Measurements from ENCODE around the gene TTC32. TPM values are rescaled to one million over a fixed set of nuclear protein-coding genes. Genes with fewer than 3 reads are reported as not detected.
"Not testable (repeated sequence)": the region's sequence is repeated elsewhere in the genome, so short reads cannot be mapped to it uniquely, and the experiment has no call there.

TTC32 gene
- total RNA-seq, 1 experiment from 2014 or later: 21.1 TPM

GRCh38 chr2:19916385-19916950, 14.7 kb upstream of the TTC32 start:
- Histone ChIP-seq H3K27me3 (no peaks in the 10 kb centered on the region), H3K36me3 (no peaks in the 10 kb centered on the region; the same call in 1 of the 2 replicates), H3K4me1 (peaks cover 7% of the 10 kb centered on the region), H3K9me3 (replicated peaks) (peaks cover 2% of the 10 kb centered on the region), H3K4me3 (no peak overlapping the region), H3K27ac (no peak overlapping the region)
- DNase-seq: no peak

GRCh38 chr2:19914266-19914975, 12.6 kb upstream of the TTC32 start:
- Histone ChIP-seq H3K4me1 (peaks cover 9% of the 10 kb centered on the region), H3K9me3 (replicated peaks) (no peaks in the 10 kb centered on the region; the same call in 1 of the 2 replicates), H3K27ac (no peak overlapping the region), H3K36me3 (no peaks in the 10 kb centered on the region; the same call in 1 of the 2 replicates), H3K27me3 (no peaks in the 10 kb centered on the region), H3K4me3 (no peak overlapping the region)
- DNase-seq: no peak

DNA sequence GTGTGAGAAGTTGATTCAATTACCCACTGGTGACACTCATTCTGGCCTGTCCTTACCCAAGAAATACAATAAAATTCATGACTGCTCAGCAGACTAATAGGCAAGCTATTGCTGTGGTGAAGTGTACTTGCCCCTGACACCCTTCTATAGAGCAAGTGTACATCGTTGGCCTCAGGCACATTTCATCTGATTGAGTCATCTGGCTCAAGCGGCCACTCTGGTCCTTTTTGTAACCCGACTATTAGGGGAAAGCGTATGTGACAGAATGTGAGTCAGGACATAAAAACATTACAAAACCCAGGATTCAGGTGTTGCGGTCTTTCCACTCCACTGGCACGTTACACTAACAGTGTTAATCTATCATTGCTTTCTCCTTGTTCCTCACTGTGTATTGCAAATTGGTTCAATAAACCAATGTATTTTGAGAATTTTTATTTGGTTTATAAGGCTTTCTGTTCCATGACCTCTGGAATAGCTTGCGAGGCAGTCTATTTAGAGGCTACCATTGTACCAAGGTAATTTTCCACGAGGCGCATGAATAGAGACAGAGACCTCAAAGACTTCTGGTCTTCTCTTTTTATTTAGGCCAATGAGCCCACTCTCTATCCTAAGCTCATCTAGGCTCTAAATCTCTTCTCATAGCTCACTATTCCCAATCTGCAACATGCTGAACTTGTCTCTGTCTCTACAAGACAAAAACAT, 10.2 kb upstream of the TTC32 start:
- Histone ChIP-seq H3K4me3 (no peak overlapping the region), H3K27ac (no peak overlapping the region), H3K27me3 (no peaks in the 10 kb centered on the region), H3K4me1 (peaks cover 9% of the 10 kb centered on the region), H3K36me3 (no peaks in the 10 kb centered on the region; the same call in 1 of the 2 replicates), H3K9me3 (replicated peaks) (no peaks in the 10 kb centered on the region)
- DNase-seq: peak; percentile 57 to 69

- peaks cover 7% of the 10 kb centered on the region; the same call in 1 of the 2 replicates for H3K4me1 ChIP-seq
- no peak for DNase-seq
- peak overlapping the region; percentile 90 for H3K4me3 ChIP-seq
- peak overlapping the region; percentile 95 for H3K27ac ChIP-seq
- no peaks in the 10 kb centered on the region for H3K9me3 ChIP-seq (replicated peaks)
- H3K27me3 ChIP-seq: no peaks in the 10 kb centered on the region
- H3K36me3 ChIP-seq: no peaks in the 10 kb centered on the region
These were observed 495 bp upstream of the TTC32 start for GRCh38 chr2:19902216-19902740.

DNA sequence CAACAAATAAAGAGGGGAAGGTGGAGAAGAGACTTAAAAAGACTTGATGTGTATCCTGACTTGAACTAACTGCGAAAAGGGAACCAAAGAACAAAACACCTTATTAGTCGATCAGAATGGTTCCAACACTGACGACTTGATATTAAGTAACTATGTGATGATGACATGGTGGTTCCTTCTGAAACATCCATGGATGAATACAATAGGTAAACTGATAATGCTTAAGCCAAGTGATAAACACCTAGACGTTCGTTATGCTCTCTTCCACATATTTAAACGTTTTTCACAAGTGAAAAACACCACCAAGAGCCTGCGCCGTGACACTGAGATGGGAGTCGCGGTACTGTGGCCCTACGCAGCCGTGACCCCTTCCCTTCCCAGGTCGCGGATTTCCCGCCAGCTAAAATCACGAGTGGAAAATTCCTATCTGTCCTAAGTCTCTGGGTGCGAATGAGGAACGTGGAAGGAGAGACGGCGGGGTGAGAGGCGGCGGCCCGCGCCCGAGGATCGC, 797 bp downstream of the TTC32 start:
- H3K9me3 ChIP-seq (replicated peaks): no peaks in the 10 kb centered on the region
- no peak for DNase-seq
- peaks cover 7% of the 10 kb centered on the region; the same call in 1 of the 2 replicates for H3K4me1 ChIP-seq
- peak overlapping the region; percentile 90 for H3K4me3 ChIP-seq
- H3K27ac ChIP-seq: peak overlapping the region; percentile 95
- H3K36me3 ChIP-seq: peaks cover 2% of the 10 kb centered on the region; the same call in 1 of the 2 replicates
- no peaks in the 10 kb centered on the region for H3K27me3 ChIP-seq

DNA sequence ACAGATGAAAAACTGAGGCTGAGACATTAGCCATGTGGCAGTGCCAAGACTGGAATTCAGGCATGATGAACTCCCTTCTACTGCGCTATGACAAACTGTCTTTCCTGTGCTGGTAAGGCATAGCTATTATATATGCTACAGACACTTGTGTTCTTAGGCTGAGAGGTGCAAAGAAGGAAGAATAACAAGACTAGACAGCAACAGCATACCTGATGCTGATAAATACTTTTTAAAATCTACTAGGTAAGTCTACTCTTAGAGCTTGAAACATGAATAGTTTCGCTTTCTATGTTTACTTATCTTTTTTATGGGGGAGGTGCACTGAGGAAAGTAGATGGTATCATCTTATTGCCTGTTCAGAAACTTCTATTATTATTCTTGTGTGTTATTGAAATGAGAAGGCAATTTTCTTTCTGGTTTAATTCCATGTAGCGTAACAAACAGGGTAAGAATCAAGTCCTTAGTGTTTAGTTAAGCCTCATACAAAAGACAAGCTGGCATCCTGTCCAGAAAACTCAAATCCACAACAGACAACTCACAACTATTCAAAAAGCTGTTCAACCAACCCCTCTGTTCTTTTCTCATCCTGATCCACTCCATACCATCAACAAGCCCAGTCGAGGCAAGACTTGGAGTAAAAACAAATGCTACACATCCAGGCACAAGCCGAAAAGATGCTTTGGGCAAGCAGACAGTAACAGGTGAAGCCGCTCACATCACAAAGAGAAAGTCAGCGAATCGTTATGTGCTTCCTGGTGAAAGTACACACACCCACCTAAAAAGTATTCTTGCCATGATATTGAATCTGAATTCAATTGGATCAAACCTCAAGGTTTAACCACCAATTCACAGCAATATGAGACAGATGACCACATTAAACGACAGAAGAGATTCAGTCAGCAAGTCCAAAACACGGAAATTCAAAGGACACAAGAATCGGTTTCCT, 1.5 kb downstream of the TTC32 start:
- Histone ChIP-seq H3K36me3 (peaks cover 2% of the 10 kb centered on the region; the same call in 1 of the 2 replicates), H3K27me3 (no peaks in the 10 kb centered on the region), H3K9me3 (replicated peaks) (no peaks in the 10 kb centered on the region), H3K4me3 (peak overlapping the region; percentile 90), H3K27ac (peak overlapping the region; percentile 95), H3K4me1 (peaks cover 7% of the 10 kb centered on the region; the same call in 1 of the 2 replicates)
- peak; percentile 38 to 59 for DNase-seq

- Histone ChIP-seq H3K27ac (no peak overlapping the region), H3K27me3 (no peaks in the 10 kb centered on the region), H3K4me1 (peaks cover 7% of the 10 kb centered on the region; the same call in 1 of the 2 replicates), H3K9me3 (replicated peaks) (no peaks in the 10 kb centered on the region), H3K4me3 (no peak overlapping the region), H3K36me3 (peaks cover 2% of the 10 kb centered on the region; the same call in 1 of the 2 replicates)
- no peak for DNase-seq
These were observed 3.0 kb downstream of the TTC32 start for GRCh38 chr2:19898592-19899329.

DNA sequence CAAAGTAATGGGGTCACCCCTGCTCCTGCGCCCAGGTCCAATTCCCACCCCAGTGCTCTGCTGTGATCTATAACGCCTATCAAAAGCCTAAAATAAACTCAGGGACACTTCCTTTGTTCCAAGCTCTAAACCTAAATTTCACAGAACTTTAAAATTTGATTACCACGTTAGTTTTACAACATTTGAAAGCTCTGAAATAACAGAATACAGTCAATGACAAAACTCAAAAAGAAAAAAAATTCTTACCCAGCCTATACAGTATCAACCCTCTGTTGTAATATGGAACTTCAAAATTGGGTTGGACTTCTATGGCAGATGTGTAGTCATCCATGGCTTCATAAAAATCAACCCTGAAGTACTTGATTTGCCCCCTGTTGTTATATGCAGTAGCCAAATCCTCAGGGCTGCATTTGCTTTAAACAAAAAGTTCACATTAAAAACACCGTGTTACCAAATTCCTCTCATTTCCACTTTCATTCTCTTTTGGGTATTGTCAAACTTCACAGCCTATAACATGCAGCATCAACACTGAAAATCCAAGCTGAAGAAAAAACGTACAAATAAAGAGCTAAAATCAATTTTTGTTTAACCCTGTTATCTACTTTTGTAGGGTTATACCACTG, 4.0 kb downstream of the TTC32 start:
- no peak for DNase-seq
- H3K9me3 ChIP-seq (replicated peaks): no peaks in the 10 kb centered on the region
- peaks cover 2% of the 10 kb centered on the region; the same call in 1 of the 2 replicates for H3K36me3 ChIP-seq
- peaks cover 5% of the 10 kb centered on the region; the same call in 1 of the 2 replicates for H3K4me1 ChIP-seq
- H3K27me3 ChIP-seq: no peaks in the 10 kb centered on the region
- H3K27ac ChIP-seq: no peak overlapping the region
- no peak overlapping the region for H3K4me3 ChIP-seq

- Histone ChIP-seq H3K36me3 (peaks cover 2% of the 10 kb centered on the region; the same call in 1 of the 2 replicates), H3K9me3 (replicated peaks) (no peaks in the 10 kb centered on the region), H3K27me3 (no peaks in the 10 kb centered on the region), H3K4me1 (peaks cover 3% of the 10 kb centered on the region; the same call in 1 of the 2 replicates), H3K4me3 (no peak overlapping the region), H3K27ac (no peak overlapping the region)
- DNase-seq: no peak
These were observed 6.2 kb downstream of the TTC32 start for GRCh38 chr2:19895535-19895934.

DNA sequence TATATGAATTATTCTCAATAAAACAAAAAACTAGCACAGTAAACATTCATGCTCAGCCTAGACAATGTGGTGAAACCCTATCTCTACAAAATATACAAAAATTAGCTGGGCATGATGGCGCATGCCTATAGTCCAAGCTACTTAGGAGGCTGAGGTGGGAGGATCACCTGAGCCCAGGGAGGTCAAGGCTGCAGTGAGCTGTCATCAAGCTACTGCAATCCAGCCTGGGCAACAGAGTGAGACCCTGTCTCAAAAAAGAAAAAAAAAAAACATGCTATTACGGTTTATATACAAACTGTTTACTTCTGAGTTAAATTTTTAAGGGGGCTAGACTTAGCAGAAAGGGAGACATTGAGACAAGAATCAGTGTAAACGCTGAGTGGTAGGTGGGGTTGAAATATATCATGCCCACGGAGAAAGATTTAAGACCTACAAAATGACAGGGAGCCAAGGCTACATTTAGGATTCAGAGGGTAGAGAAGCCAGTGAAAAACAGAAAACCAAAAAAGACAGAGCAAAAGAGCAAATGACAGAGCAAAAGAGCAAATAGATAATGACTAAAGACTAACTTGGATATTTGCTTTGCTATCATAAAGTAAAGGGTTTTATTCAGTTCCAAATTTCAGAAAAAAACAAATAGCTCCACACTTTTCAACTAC, 7.5 kb downstream of the TTC32 start:
- Histone ChIP-seq H3K9me3 (replicated peaks) (no peaks in the 10 kb centered on the region), H3K4me1 (no peaks in the 10 kb centered on the region), H3K27me3 (no peaks in the 10 kb centered on the region), H3K36me3 (peaks cover 2% of the 10 kb centered on the region; the same call in 1 of the 2 replicates), H3K27ac (no peak overlapping the region), H3K4me3 (no peak overlapping the region)
- no peak for DNase-seq

- Histone ChIP-seq H3K4me3 (no peak overlapping the region), H3K9me3 (replicated peaks) (no peaks in the 10 kb centered on the region), H3K4me1 (no peaks in the 10 kb centered on the region), H3K27me3 (no peaks in the 10 kb centered on the region), H3K27ac (no peak overlapping the region), H3K36me3 (peaks cover 2% of the 10 kb centered on the region; the same call in 1 of the 2 replicates)
- DNase-seq: no peak
These were observed 8.2 kb downstream of the TTC32 start for GRCh38 chr2:19893520-19894133.

GRCh38 chr2:19891971-19892370, 9.8 kb downstream of the TTC32 start:
- peak in 1 of 2 experiments; percentile 19 for DNase-seq

More at GRCh38 chr2:19891971-19892370, 9.8 kb downstream of the TTC32 start:
- not testable (repeated sequence) for H3K36me3 ChIP-seq; H3K27ac ChIP-seq; H3K4me1 ChIP-seq; H3K4me3 ChIP-seq; H3K9me3 ChIP-seq (replicated peaks); H3K27me3 ChIP-seq

All from SJCRH30 (cell line).